IPS-20b (cell line): ENCODE data around the gene PCDHGA1.

ENCODE experiments used
- H3K27ac ChIP-seq: one replicate; pipeline ENCODE4 v1.5.1; 2013; ENCODE audit warnings: low read length
- H3K27me3 ChIP-seq: 2 replicates; pipeline ENCODE4 v1.6.1; 2013; ENCODE audit warnings: mild to moderate bottlenecking, low read length, inconsistent platforms; ENCODE audit not compliant: insufficient read depth
- H3K36me3 ChIP-seq: 2 replicates; pipeline ENCODE4 v1.6.1; 2013; ENCODE audit warnings: low read depth, mild to moderate bottlenecking, inconsistent platforms, low read length, moderate library complexity; ENCODE audit not compliant: insufficient read depth
- H3K4me1 ChIP-seq: 2 replicates; pipeline ENCODE4 v1.6.1; 2013; ENCODE audit warnings: mild to moderate bottlenecking, control low read depth, inconsistent platforms, low read length, moderate library complexity; ENCODE audit not compliant: insufficient read depth
- H3K4me3 ChIP-seq: 2 replicates; pipeline ENCODE4 v1.5.1; 2013; ENCODE audit warnings: mild to moderate bottlenecking, low read length, inconsistent platforms
- H3K9ac ChIP-seq: 2 replicates; pipeline ENCODE4 v1.6.1; 2013; ENCODE audit warnings: low read depth, mild to moderate bottlenecking, inconsistent platforms, low read length, moderate library complexity
- H3K9me3 ChIP-seq: 2 replicates; pipeline ENCODE4 v1.6.1; 2013; ENCODE audit warnings: mild to moderate bottlenecking, low read depth, low read length, inconsistent platforms; ENCODE audit not compliant: insufficient read depth

The PCDHGA1 gene

GRCh38 chr5:141440341-141440740 lies 110.0 kb downstream of the PCDHGA1 start:
- H3K27ac ChIP-seq = no peak overlapping the region

GRCh38 chr5:141441571-141442170 lies 111.4 kb downstream of the PCDHGA1 start:
- H3K27me3 ChIP-seq = no peaks in the 10 kb centered on the region
- no peak overlapping the region for H3K9ac ChIP-seq
- H3K27ac ChIP-seq = no peak overlapping the region
- H3K4me1 ChIP-seq = no peaks in the 10 kb centered on the region
- no peaks in the 10 kb centered on the region for H3K36me3 ChIP-seq
- H3K9me3 ChIP-seq = no peaks in the 10 kb centered on the region; the same call in 1 of the 2 replicates
- no peak overlapping the region for H3K4me3 ChIP-seq

More at GRCh38 chr5:141440341-141440740, 110.0 kb downstream of the PCDHGA1 start:
- Histone ChIP-seq H3K9me3 (no peaks in the 10 kb centered on the region; the same call in 1 of the 2 replicates), H3K36me3 (no peaks in the 10 kb centered on the region), H3K27me3 (no peaks in the 10 kb centered on the region), H3K4me1 (no peaks in the 10 kb centered on the region), H3K4me3 (no peak overlapping the region), H3K9ac (no peak overlapping the region)

GRCh38 chr5:141465351-141465750 lies 135.0 kb downstream of the PCDHGA1 start:
- H3K36me3 ChIP-seq = no peaks in the 10 kb centered on the region
- H3K4me3 ChIP-seq = no peak overlapping the region
- H3K9me3 ChIP-seq = no peaks in the 10 kb centered on the region
- H3K9ac ChIP-seq = no peak overlapping the region
- no peaks in the 10 kb centered on the region for H3K27me3 ChIP-seq
- H3K27ac ChIP-seq = no peak overlapping the region
- H3K4me1 ChIP-seq = no peaks in the 10 kb centered on the region

DNA sequence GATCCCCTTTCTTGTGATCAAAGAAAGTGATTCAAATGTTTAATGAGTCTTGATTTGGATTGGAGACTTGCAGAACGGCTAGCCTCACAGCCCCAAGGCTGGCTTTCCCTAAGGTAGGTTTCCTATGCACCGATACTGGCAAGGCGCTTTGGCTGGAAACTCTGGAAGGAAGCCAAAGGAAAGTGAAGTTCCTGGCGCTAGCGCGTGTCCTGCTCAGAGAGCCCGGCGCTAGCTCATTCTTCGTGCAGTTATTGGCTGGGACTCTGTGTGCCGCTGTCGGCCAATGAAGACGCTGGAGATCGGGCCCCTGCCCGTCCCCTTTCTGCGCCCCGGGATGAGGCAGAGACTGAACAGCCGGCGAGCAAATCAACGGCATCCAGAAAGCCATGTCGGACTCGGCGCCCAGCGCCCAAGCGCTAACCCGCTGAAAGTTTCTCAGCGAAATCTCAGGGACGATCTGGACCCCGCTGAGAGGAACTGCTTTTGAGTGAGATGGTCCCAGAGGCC lies 145.4 kb downstream of the PCDHGA1 start, which contains the start of gene PCDHGC3:
PCDHGC3 (plus strand) TSS at position 342 of the 507 bp plus-strand sequence; CDS start at position 493, 151 bp downstream.
- Histone ChIP-seq H3K4me3 (peak within 1 kb of the TSS; percentile 92), H3K27me3 (peaks cover 34% of the 10 kb centered on the region), H3K27ac (no peak within 1 kb of the TSS), H3K4me1 (no peaks in the 10 kb centered on the region; the same call in 1 of the 2 replicates), H3K36me3 (no peaks in the 10 kb centered on the region), H3K9me3 (no peaks in the 10 kb centered on the region; the same call in 1 of the 2 replicates), H3K9ac (peak within 1 kb of the TSS; percentile 84)

GRCh38 chr5:141476132-141476911 lies 146.0 kb downstream of the PCDHGA1 start:
- peak overlapping the region; percentile 92 for H3K4me3 ChIP-seq
- H3K4me1 ChIP-seq = no peaks in the 10 kb centered on the region; the same call in 1 of the 2 replicates
- no peak overlapping the region for H3K27ac ChIP-seq
- H3K9ac ChIP-seq = peak overlapping the region; percentile 84; the same call in 1 of the 2 replicates
- no peaks in the 10 kb centered on the region; the same call in 1 of the 2 replicates for H3K9me3 ChIP-seq
- peaks cover 34% of the 10 kb centered on the region for H3K27me3 ChIP-seq
- no peaks in the 10 kb centered on the region for H3K36me3 ChIP-seq

DNA sequence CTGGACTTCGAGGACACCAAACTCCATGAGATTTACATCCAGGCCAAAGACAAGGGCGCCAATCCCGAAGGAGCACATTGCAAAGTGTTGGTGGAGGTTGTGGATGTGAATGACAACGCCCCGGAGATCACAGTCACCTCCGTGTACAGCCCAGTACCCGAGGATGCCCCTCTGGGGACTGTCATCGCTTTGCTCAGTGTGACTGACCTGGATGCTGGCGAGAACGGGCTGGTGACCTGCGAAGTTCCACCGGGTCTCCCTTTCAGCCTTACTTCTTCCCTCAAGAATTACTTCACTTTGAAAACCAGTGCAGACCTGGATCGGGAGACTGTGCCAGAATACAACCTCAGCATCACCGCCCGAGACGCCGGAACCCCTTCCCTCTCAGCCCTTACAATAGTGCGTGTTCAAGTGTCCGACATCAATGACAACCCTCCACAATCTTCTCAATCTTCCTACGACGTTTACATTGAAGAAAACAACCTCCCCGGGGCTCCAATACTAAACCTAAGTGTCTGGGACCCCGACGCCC lies 146.8 kb downstream of the PCDHGA1 start:
- Histone ChIP-seq H3K36me3 (no peaks in the 10 kb centered on the region), H3K9ac (no peak overlapping the region), H3K27ac (no peak overlapping the region), H3K27me3 (peaks cover 34% of the 10 kb centered on the region), H3K4me3 (peak overlapping the region; percentile 92), H3K4me1 (no peaks in the 10 kb centered on the region; the same call in 1 of the 2 replicates), H3K9me3 (no peaks in the 10 kb centered on the region; the same call in 1 of the 2 replicates)

DNA sequence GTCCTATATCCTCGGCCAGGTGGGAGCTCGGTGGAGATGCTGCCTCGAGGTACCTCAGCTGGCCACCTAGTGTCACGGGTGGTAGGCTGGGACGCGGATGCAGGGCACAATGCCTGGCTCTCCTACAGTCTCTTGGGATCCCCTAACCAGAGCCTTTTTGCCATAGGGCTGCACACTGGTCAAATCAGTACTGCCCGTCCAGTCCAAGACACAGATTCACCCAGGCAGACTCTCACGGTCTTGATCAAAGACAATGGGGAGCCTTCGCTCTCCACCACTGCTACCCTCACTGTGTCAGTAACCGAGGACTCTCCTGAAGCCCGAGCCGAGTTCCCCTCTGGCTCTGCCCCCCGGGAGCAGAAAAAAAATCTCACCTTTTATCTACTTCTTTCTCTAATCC lies 147.5 kb downstream of the PCDHGA1 start:
- Histone ChIP-seq H3K9ac (no peak overlapping the region), H3K36me3 (no peaks in the 10 kb centered on the region), H3K27ac (no peak overlapping the region), H3K9me3 (no peaks in the 10 kb centered on the region; the same call in 1 of the 2 replicates), H3K4me3 (no peak overlapping the region), H3K4me1 (no peaks in the 10 kb centered on the region; the same call in 1 of the 2 replicates), H3K27me3 (peaks cover 34% of the 10 kb centered on the region)

- Histone ChIP-seq H3K9ac (no peak overlapping the region), H3K27ac (no peak overlapping the region), H3K36me3 (no peaks in the 10 kb centered on the region), H3K27me3 (peaks cover 34% of the 10 kb centered on the region), H3K4me3 (no peak overlapping the region), H3K9me3 (no peaks in the 10 kb centered on the region; the same call in 1 of the 2 replicates), H3K4me1 (peaks cover 5% of the 10 kb centered on the region; the same call in 1 of the 2 replicates)
Measured at GRCh38 chr5:141478321-141478945, 148.1 kb downstream of the PCDHGA1 start.

GRCh38 chr5:141479776-141480175 lies 149.5 kb downstream of the PCDHGA1 start:
- Histone ChIP-seq H3K4me1 (peaks cover 16% of the 10 kb centered on the region; the same call in 1 of the 2 replicates), H3K4me3 (no peak overlapping the region), H3K9ac (no peak overlapping the region), H3K9me3 (no peaks in the 10 kb centered on the region; the same call in 1 of the 2 replicates), H3K27me3 (peaks cover 29% of the 10 kb centered on the region), H3K36me3 (no peaks in the 10 kb centered on the region), H3K27ac (no peak overlapping the region)

DNA sequence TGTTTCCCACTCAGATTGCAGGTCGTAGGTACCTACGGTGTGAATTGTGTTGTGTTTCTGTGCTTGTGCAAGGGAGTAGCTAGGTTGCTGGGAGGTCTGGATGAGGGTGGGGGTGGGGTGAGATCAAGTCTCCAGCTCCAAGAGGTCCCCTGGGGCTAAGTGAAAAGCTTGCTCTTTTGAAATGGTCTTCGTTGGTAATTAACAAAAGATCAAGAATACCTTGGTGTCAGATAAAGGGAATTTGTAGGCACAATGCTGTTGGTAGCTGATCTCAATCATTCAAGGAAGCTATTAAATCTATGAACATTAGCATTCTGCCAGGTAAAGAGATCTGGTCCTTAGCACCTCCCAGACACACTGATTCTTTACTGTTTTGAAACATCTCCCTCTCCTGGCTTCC lies 153.6 kb downstream of the PCDHGA1 start:
- H3K27ac ChIP-seq = no peak overlapping the region
- peaks cover 23% of the 10 kb centered on the region for H3K27me3 ChIP-seq
- no peaks in the 10 kb centered on the region; the same call in 1 of the 2 replicates for H3K9me3 ChIP-seq
- H3K9ac ChIP-seq = peak overlapping the region; percentile 57; the same call in 1 of the 2 replicates
- H3K4me3 ChIP-seq = peak overlapping the region; percentile 87
- peaks cover 19% of the 10 kb centered on the region for H3K4me1 ChIP-seq
- no peaks in the 10 kb centered on the region for H3K36me3 ChIP-seq

DNA sequence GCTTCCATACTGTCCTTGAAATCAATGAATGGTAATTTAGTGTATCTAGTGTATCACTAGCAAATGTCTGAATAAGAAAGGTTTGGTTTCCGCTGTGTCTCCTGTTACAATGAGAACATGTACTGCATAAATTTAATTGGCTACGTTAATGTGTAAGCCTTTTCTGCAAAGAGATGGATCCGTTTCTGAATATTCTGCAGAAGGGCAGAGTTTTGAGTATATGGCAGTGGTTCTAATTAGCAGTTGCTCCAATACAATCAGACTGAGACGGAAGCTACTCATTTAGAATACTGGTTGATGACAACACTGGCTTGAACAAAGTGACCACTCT lies 154.0 kb downstream of the PCDHGA1 start:
- Histone ChIP-seq H3K27me3 (peaks cover 23% of the 10 kb centered on the region), H3K4me1 (peaks cover 19% of the 10 kb centered on the region), H3K9me3 (no peaks in the 10 kb centered on the region; the same call in 1 of the 2 replicates), H3K4me3 (peak overlapping the region; percentile 87), H3K9ac (peak overlapping the region; percentile 57; the same call in 1 of the 2 replicates), H3K27ac (no peak overlapping the region), H3K36me3 (no peaks in the 10 kb centered on the region)
